HCT116 (cell line): ENCODE results near the gene COL19A1. TPM values are rescaled to one million over a fixed set of nuclear protein-coding genes. Genes with fewer than 3 reads are reported as not detected.
"Not testable (repeated sequence)": the region's sequence is repeated elsewhere in the genome, so short reads cannot be mapped to it uniquely, and the experiment has no call there.

Experiments used
- ATAC-seq: fragments of 200-7000 bp; cut with Tn5 transposase; 2 replicates; pipeline ENCODE4 v1.9.1; 2020; ENCODE audit warnings: mild to moderate bottlenecking, moderate library complexity
- BruUV-seq: library from RNA; stranded (reverse); fragments of 400-500 nt; replicated peaks from 2 replicates; lab custom pipeline; 2021; lab: Mats Ljungman, UMichigan
- CTCF ChIA-PET: fragments of 300-600 bp; sonication (Branson Sonifier 250); formaldehyde crosslinking; loops from one replicate; lab custom pipeline; 2021; ENCODE audit warnings: antibody characterized with exemption; lab: Charles Lee
- POLR2A ChIA-PET: fragments of 300-600, 350-600 bp; sonication (Branson Sonifier 250); formaldehyde crosslinking; loops from one replicate; lab custom pipeline; 2021; ENCODE audit warnings: antibody characterized with exemption; lab: Charles Lee
- RAD21 ChIA-PET, 2 experiments: fragments of 300-600 bp; sonication (Branson Sonifier 250); formaldehyde crosslinking; loops; one replicate each; lab custom pipeline; 2023; ENCODE audit warnings: low total read pairs in 2 of 2; ENCODE audit not compliant: uncharacterized antibody in 2 of 2, unreplicated experiment in 2 of 2, low non-redundant PET in 1 of 2; lab: Charles Lee
- DNase-seq: peaks from one replicate; pipeline ENCODE4 v3.0.0-alpha.2; 2010; ENCODE audit warnings: low read depth, low spot score
- H2AFZ ChIP-seq: fragments of 200-600 bp; shearing (Covaris generic), sonication (generic); 2 replicates; pipeline ENCODE4 v1.6.1; 2017; ENCODE audit warnings: low read depth, mixed run types, mixed read lengths, antibody characterized with exemption, low read length; ENCODE audit not compliant: poor library complexity, severe bottlenecking
- H3K27ac ChIP-seq: 2 replicates; pipeline ENCODE4 v1.5.1; 2012; ENCODE audit warnings: low read depth, low read length
- H3K27me3 ChIP-seq: fragments of 200-600 bp; sonication (generic); 2 replicates; pipeline ENCODE4 v1.6.1; 2016; ENCODE audit warnings: mixed run types, low read length, mixed read lengths; ENCODE audit not compliant: insufficient read depth
- H3K36me3 ChIP-seq, 2 experiments: fragments of 200-500 bp in 1 of 2; fragments of 200-600 bp in 1 of 2; sonication (Bioruptor generic) in 1 of 2; sonication (generic) in 1 of 2; 2 replicates each; pipeline versions ENCODE4 v1.5.1 to v1.6.1; 2014 to 2016; ENCODE audit warnings: low read length in 2 of 2, inconsistent platforms in 1 of 2, mixed read lengths in 1 of 2, mixed run types in 1 of 2; ENCODE audit not compliant: insufficient read depth in 2 of 2, control insufficient read depth in 1 of 2
- H3K4me1 ChIP-seq, 2 experiments: fragments of 200-600 bp in 1 of 2; sonication (generic) in 1 of 2; 2 replicates each; pipeline versions ENCODE4 v1.5.1 to v1.6.1; 2012 to 2017; ENCODE audit warnings: low read length in 2 of 2, inconsistent platforms in 1 of 2, mild to moderate bottlenecking in 1 of 2, mixed read lengths in 1 of 2, mixed run types in 1 of 2, moderate library complexity in 1 of 2; ENCODE audit not compliant: insufficient read depth in 2 of 2, control insufficient read depth in 1 of 2
- H3K4me2 ChIP-seq: fragments of 200-600 bp; sonication (generic); 2 replicates; pipeline ENCODE4 v1.6.1; 2017; ENCODE audit warnings: mixed run types, low read length, mixed read lengths
- H3K4me3 ChIP-seq, 2 experiments: fragments of 200-600 bp in 1 of 2; sonication (generic) in 1 of 2; replicated peaks in 1 of 2; 2 replicates each; pipeline ENCODE4 v1.5.1; 2011 to 2016; ENCODE audit warnings: low read length in 2 of 2, control low read depth in 1 of 2, low read depth in 1 of 2, mild to moderate bottlenecking in 1 of 2, mixed read lengths in 1 of 2, mixed run types in 1 of 2
- H3K79me2 ChIP-seq: fragments of 200-600 bp; sonication (generic); 2 replicates; pipeline ENCODE4 v1.6.1; 2017; ENCODE audit warnings: mild to moderate bottlenecking, mixed run types, low read length, moderate library complexity, mixed read lengths; ENCODE audit not compliant: insufficient read depth
- H3K9ac ChIP-seq: fragments of 200-600 bp; sonication (generic); 2 replicates; pipeline ENCODE4 v1.6.1; 2016; ENCODE audit warnings: low read length, mixed read lengths
- H3K9me2 ChIP-seq: fragments of 200-600 bp; sonication (generic), shearing (Covaris generic); 2 replicates; pipeline ENCODE4 v1.6.1; 2017; ENCODE audit warnings: mixed run types, mild to moderate bottlenecking, moderate library complexity; ENCODE audit not compliant: insufficient read depth
- H3K9me3 ChIP-seq, 2 experiments: fragments of 200-500 bp in 1 of 2; fragments of 200-600 bp in 1 of 2; sonication (Bioruptor generic) in 1 of 2; sonication (generic) in 1 of 2; 2 replicates each; pipeline ENCODE4 v1.6.1; 2014 to 2017; ENCODE audit warnings: low read length in 2 of 2, mixed read lengths in 2 of 2, inconsistent platforms in 1 of 2, low read depth in 1 of 2, mild to moderate bottlenecking in 1 of 2, mixed run types in 1 of 2, moderate library complexity in 1 of 2; ENCODE audit not compliant: control insufficient read depth in 1 of 2, insufficient read depth in 1 of 2
- H4K20me1 ChIP-seq: fragments of 200-600 bp; sonication (generic), shearing (Covaris generic); 2 replicates; pipeline ENCODE4 v1.6.1; 2017; ENCODE audit warnings: mixed run types, mild to moderate bottlenecking, moderate library complexity; ENCODE audit not compliant: insufficient read depth
- ATF3 ChIP-seq: IDR thresholded peaks from 2 replicates; pipeline ENCODE4 v1.6.1; 2012
- CBX3 ChIP-seq: IDR thresholded peaks from 2 replicates; pipeline ENCODE4 v1.6.1; 2012; ENCODE audit warnings: low read depth
- ELF1 ChIP-seq: IDR thresholded peaks from 2 replicates; pipeline ENCODE4 v1.6.1; 2012; ENCODE audit warnings: low read depth, borderline replicate concordance
- EZH2phosphoT487 ChIP-seq: fragments of 200-600 bp; IDR thresholded peaks from 2 replicates; pipeline ENCODE4 v1.6.1; 2018; ENCODE audit warnings: antibody characterized with exemption, borderline replicate concordance
- FOSL1 ChIP-seq: IDR thresholded peaks from 2 replicates; pipeline ENCODE4 v1.6.1; 2012; ENCODE audit warnings: low read depth
- JUND ChIP-seq: IDR thresholded peaks from 2 replicates; pipeline ENCODE4 v1.6.1; 2012
- MAX ChIP-seq: IDR thresholded peaks from 2 replicates; pipeline ENCODE4 v1.6.1; 2012
- POLR2A ChIP-seq: IDR thresholded peaks from 2 replicates; pipeline ENCODE4 v1.7.0; 2011; ENCODE audit warnings: borderline replicate concordance; ENCODE audit not compliant: insufficient read depth, insufficient read length; ENCODE audit errors: extremely low read depth
- POLR2AphosphoS5 ChIP-seq: IDR thresholded peaks from 2 replicates; pipeline ENCODE4 v1.6.1; 2011; ENCODE audit warnings: mild to moderate bottlenecking, low read depth, low read length, moderate library complexity
- RAD21 ChIP-seq: IDR thresholded peaks from 2 replicates; pipeline ENCODE4 v1.6.1; 2012; ENCODE audit warnings: low read depth, mild to moderate bottlenecking
- SIN3A ChIP-seq: IDR thresholded peaks from 2 replicates; pipeline ENCODE4 v1.6.1; 2012; ENCODE audit warnings: low read depth
- SP1 ChIP-seq: IDR thresholded peaks from 2 replicates; pipeline ENCODE4 v1.6.1; 2012; ENCODE audit warnings: low read depth
- ZBTB33 ChIP-seq: IDR thresholded peaks from 2 replicates; pipeline ENCODE4 v1.6.1; 2011; ENCODE audit warnings: mild to moderate bottlenecking, low read length, moderate library complexity; ENCODE audit not compliant: insufficient replicate concordance; ENCODE audit errors: extremely low read depth
- ZFX ChIP-seq: fragments of 450-650 bp; IDR thresholded peaks from 2 replicates; pipeline ENCODE4 v1.6.1; 2017
- ZNF274 ChIP-seq: fragments of 200-500 bp; sonication (Bioruptor generic); IDR thresholded peaks from 2 replicates; pipeline ENCODE4 v1.6.1; 2014; ENCODE audit warnings: mild to moderate bottlenecking, low read depth, low read length, inconsistent platforms
- intact Hi-C: fragments of 100-400 bp; cut with micrococcal nuclease; formaldehyde crosslinking; loops from 2 replicates; pipeline ENCODE4 v1.10.0; 2022
- total RNA-seq: library from RNA; stranded (reverse); gene quantifications from one replicate; pipeline ENCODE4 v1.2.1, GENCODE V29; 2021; ENCODE audit not compliant: unreplicated experiment

COL19A1 gene
- total RNA-seq, 1 experiment from 2014 or later: not detected

GRCh38 chr6:69820438-69820837 lies 45.9 kb upstream of the COL19A1 start:
- no peaks in the 10 kb centered on the region for H3K79me2 ChIP-seq
- no peak overlapping the region for H3K27ac ChIP-seq
- H3K4me3 ChIP-seq: no peak overlapping the region
- no peaks in the 10 kb centered on the region for H3K9me2 ChIP-seq
- DNase-seq: no peak
- no peaks in the 10 kb centered on the region for H3K36me3 ChIP-seq
- no peak overlapping the region for H3K4me2 ChIP-seq
- ATAC-seq: no peak
- ChIA-PET RAD21 (no interaction called here), CTCF (no interaction called here), POLR2A (no interaction called here)
- no peak overlapping the region for H2AFZ ChIP-seq
- no peaks in the 10 kb centered on the region for H3K4me1 ChIP-seq
- no peaks in the 10 kb centered on the region for H3K27me3 ChIP-seq
- no peak overlapping the region for H3K9ac ChIP-seq
- no peaks in the 10 kb centered on the region for H3K9me3 ChIP-seq
- BruUV-seq: no TSS peak
- intact Hi-C loops: no loop called here
- TF ChIP-seq ATF3 (no peak), POLR2A (no peak), MAX (no peak), CBX3 (no peak), FOSL1 (no peak), ZBTB33 (no peak), SP1 (no peak), SIN3A (no peak), JUND (no peak), RAD21 (no peak), ZNF274 (no peak), ELF1 (no peak), POLR2AphosphoS5 (no peak), EZH2phosphoT487 (no peak), ZFX (no peak)
- no peaks in the 10 kb centered on the region; the same call in 1 of the 2 replicates for H4K20me1 ChIP-seq

GRCh38 chr6:69824355-69824754 lies 42.0 kb upstream of the COL19A1 start:
- H4K20me1 ChIP-seq, H3K79me2 ChIP-seq, H3K27ac ChIP-seq, H2AFZ ChIP-seq, POLR2A ChIA-PET, RAD21 ChIA-PET, H3K36me3 ChIP-seq, ATAC-seq, H3K4me2 ChIP-seq, H3K4me1 ChIP-seq, H3K9me3 ChIP-seq, DNase-seq, H3K9ac ChIP-seq, H3K4me3 ChIP-seq, intact Hi-C loops, BruUV-seq, H3K9me2 ChIP-seq, CTCF ChIA-PET, H3K27me3 ChIP-seq: not testable (repeated sequence)
